Stimulated activated CD8-positive, alpha-beta memory T cell treated with anti-CD3 and anti-CD28 coated beads, Interleukin-4, amount 100 ng/mL, for 24 hours (primary cell): ENCODE results near the gene SLC4A11.

Source experiments
- DNase-seq: peaks from one replicate; pipeline ENCODE4 v3.0.0-alpha.2; 2020; ENCODE audit warnings: low read depth

The SLC4A11 gene

DNA sequence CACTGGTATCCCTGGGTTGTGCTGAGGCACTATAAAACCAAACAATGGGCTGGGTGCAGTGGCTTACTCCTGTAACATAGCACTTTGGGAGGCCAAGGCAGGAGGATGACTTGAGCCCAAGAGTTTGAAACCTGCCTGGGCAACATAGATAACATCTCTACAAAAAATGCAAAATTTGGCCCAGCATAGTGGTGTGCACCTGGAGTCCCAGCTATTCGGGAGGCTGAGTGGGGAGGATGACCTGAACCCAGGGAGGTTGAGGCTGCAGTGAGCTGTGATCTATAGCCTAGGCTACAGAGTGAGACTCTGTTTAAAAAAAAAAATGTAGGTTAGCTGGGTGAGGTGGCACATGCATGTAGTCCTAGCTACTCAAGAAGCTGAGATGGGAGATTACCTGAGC is 7.7 kb upstream of the SLC4A11 start:
- no peak for DNase-seq

DNA sequence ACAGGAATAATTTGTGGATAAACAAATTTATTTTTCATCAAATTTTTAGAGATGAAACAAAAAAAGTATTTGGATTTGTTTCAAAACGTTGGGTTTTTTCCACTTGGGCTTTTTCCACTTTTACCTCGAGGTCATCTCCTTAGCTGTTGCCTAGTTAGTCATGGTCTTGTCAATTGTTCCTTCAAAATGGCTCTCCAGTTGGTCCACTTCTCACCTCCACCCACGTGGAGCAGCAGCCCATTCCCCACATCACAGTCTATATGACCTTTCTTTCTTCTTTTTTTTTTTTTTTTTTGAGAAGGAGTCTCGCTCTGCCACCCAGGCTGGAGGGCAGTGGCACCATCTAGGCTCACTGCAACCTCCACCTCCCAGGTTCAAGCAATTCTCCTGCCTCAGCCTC is 6.7 kb upstream of the SLC4A11 start:
- DNase-seq: no peak

DNA sequence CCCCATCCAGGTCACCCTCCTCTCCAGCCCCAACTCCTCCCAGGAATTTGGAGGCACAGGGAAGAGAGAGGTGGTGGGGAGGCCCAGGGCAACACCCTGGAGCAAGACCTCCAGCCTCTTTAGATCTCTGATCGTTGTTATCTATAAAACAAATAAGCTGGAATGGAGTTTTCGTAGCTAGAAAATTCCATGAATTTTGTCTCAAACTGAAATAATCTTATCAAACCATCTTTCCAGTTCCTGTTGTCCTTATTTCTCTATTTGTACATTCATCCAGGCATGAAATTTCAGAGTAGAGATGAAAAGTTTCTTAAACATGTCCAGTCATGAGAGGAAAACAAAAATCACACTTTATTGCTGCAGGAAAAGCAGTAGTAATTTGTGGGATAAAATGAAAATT is 6.2 kb upstream of the SLC4A11 start:
- no peak for DNase-seq

DNA sequence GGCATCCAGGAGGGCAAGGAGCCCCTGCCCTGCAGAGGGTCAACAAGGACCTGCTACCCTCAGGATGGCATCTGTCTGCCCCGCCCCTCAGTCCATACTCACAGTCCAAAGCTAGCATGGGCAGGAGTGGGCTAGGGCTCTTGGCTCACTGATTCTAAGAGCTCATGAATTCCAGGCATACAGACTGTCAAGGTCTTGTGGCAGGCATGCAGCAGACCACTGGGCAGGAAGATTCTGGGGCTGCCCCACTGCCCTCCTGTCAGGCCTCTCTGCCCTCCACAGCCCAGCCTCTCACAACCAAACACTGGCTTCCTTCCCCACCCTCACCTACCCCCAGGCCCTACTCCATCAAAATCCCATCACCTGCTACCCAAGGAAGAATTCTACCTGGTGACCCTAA is 5.6 kb upstream of the SLC4A11 start:
- no peak for DNase-seq

DNA sequence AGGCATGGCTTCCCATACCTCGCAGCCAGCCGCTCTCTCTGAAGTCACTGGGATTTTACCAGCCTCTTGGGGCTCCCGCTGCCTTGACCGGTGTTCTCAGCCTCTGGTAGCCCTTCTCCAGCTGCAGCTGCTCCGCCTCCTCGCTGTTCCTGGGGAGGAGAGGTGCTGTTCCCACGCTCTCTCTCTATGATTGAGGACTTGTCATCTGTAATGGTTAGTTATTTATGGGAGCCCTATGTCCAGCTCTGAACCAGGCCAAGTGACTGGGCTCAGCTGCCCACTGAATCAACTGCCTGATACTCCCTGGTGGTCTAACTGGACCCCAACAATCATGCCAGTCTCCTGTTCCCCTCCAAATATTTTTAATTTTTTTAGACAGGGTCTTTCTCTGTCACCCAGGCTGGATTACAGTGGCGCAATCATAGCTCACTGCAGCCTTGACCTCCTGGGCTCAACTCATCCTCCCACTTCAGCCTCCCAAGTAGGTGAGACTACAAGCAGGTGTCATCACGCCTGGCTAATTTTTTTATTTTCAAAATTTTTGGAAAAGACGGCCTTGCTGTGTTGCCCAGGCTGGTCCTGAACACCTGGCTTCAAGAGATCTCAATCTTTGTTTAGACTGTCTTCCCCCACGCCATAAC is 4.8 kb upstream of the SLC4A11 start:
- no peak for DNase-seq

DNA sequence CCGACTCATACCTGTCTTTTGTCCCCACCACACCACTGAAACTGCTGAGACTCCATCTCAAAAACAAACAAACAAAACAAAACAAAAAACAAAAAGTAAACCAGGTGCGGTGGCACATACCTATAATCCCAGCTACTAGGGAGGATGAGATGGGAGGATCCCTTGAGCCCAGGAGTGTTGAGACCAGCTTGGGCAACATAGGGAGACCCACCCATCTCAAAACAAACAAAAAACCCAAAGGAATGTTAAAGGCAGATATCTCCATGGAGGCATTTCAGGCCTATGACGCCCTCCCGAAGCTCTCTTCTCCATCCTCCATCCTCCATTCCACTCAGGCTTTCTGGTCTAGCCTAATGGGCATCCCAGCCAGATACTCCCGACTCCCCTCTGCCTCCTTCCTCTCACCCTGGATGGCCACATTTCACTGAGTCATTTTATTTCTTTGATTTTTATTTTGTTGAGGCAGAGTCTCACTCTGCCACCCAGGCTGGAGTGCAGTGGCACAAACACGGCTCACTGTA is 3.2 kb upstream of the SLC4A11 start:
- DNase-seq: no peak

DNA sequence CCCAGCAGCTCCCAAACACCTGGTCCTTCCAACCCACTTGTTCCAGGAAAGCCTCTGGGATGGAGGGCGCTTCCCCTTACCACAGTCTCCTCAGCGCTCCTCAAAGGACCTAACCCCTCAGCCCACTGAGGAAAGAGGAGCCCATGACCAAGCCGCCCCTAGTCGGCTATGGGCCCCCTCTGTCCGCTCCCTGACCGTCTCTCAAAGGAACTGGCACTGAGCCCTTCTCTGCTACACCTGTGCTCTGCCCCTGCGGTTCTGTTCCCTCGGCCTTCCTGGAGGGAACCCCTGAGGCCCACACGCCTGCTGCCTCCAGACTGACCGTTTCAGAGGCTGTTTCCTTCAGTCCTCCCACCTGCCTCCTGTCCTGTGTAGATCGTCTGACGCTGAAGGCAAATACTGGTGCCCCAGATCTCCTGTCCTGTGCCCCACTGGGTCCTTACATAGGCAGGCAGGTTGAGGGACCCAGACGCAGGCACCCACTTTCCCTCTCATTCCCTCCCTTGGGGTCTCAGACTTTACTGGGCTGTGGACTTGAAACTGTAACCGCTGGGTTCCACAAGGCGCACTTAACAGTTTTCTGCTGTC is 1.9 kb upstream of the SLC4A11 start:
- no peak for DNase-seq

DNA sequence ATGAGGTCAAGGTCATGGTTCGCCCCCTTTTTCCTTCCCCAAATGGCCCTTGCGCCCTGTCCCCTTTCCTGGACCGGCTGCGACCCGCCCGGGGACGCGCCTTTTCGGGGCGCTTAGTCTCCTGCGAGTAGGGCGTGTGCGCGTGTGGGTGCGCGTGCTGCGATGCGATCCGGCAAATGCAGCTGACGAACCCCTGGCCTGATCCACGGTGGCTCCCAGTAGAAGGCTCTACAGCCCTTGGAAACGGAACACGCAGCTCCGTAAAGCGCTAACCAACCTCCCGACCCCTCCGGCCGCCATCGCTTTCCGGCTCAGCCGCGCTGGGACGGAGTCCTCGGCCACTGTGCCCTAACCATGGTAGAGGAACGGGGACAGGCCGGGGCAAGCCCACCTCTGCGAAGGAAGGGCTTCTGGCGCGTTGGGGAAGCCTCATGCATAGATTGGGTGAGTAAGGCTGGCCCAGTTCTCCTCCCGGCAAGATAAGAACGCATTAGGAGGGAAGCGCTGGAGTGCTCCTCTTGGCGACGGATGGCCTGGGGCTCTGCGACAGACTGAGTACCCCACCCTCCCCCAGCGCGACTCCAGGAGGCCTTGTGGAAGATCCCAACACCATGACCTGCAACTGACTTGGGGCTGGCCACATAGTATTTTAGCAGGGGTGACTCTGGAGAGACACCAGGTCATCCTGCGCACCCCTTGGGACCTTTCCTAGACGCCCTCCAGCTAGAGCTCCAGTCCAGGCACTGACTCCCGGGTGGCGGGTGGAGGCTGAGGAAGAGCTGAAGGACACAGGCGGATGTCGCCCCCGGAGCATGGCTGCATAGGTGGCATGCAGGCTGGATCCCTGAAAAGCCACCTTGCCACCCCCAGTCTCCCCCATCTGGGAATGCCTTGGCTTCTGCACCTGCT is 1.1 kb upstream of the SLC4A11 start:
- DNase-seq: no peak

DNA sequence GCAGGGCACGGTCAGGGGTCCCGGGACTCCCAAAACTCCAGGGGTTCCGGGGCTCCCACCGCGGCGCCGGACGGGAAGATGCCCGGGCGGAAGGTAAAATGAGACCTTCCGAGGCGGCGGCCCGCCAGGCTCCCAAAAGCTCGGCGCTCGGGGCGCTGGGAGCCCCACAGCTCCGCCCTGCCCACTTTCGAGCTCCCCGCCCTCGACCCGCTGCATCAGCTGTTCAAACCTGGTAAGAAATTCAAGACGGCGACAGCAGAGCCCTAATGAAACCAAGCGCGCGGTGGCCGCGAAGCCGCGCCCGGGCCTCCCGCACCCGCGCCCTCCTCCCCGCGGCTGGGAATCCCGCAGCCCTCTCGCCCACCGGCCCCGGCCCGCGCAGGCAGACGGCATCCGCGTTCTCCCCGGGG is 369 bp downstream of the SLC4A11 start:
- no peak for DNase-seq

DNA sequence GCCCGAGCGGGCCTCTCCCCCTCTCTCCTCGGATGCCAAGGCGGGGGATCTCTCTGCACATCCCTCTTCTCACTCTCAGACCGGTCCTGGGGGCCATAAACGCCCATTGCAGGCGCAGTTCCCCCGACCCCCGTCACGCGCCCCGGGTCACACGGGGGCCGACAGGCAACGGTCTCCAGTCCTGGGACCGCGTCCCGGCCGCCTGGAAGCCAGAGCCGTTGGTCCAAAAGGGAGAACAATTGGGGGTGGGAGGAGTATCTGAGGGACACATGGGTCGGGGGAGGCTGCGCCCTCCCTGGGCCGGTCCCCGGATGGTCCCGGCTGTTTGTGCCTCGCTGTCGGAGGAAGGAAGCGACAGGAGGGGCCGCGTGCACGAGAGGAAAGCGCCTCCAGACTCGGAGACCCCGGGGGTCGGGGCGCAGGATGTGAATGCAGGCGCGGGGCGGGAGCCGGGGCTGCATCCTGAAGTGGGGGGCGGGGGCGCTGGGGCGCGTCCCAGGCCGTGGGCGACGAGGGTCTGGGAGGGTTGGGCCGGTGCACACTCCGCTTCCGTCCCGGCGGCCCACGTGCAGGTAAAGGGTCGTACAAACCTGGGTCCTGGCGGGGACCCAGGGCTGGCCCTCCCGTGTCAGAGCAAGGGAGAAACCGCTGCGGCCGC is 903 bp downstream of the SLC4A11 start:
- no peak for DNase-seq

DNA sequence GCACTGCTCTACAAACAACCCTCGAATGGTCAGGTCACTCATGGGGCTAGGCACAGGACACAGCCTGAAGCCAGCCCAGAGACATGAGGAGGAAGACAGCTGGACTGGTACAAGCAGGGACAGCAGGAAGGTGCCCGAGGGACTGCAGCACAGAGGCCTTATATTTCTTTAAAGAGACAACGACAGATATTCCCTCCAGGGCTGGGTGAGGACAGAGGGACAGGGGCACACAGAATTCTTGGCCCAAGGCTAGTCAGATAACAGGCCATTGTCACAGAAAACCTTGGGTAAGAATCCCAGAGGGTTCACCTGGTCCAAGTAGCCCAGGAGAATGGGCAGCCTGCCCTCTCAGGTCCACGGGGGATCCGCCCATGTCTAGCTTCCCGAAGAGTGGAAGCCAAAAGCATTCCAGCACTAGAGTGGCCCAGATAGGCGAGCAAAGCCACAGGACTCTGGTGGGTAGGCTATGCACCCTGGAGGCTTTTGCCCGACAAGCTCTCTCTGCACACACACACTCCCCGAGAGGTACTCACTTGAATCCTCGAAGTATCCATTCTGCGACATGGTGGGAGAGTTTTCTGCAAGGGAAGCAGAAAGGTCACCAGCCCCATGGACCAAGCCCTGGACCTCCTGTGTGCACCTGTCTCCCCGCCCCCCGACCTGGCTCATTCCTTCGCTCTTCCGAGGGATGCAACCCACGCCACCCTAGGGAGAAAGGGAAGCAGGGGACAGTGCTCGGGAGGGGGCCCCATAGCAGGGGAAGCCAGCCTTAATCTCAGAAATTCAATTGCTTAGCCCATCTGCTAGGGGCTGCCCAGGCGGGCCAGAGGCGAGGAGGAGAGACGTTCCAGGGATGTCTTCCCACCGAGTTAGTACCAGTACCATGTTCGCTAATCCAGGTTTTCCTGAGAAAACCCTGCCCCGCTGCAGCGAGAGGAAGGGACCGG is 1.7 kb downstream of the SLC4A11 start:
- DNase-seq: no peak

DNA sequence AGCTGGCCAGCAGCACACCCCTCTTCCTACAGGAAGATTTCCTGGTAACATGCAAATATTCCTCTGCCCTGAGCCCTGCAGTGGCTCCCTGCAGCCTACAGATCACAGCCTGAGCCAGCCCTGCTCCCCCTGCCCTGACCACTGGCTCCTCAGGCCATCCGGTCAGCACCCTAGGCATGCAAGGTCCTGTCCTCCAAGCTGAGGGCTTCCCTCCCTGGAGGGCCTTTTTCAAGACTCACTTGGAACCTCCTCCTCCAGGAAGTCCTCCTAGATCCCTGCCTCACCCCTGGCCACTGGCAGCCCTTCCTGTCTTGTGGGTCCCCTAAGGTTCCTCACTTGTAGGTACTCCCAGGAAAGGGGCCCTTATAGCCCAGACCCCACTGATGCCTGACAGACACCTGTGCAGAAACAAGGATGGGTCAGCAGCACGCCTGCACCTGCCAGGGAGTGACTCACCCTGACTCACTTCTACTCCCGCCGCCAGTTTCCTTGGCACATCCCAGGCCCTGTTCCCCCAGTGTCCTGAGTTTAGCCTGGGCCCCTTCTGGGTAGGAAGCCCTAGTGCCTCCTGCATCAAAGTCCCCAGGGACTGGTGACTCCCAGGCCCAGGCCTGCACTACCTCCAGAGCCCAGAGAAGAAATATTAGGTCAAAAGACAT is 3.2 kb downstream of the SLC4A11 start:
- DNase-seq: no peak

DNA sequence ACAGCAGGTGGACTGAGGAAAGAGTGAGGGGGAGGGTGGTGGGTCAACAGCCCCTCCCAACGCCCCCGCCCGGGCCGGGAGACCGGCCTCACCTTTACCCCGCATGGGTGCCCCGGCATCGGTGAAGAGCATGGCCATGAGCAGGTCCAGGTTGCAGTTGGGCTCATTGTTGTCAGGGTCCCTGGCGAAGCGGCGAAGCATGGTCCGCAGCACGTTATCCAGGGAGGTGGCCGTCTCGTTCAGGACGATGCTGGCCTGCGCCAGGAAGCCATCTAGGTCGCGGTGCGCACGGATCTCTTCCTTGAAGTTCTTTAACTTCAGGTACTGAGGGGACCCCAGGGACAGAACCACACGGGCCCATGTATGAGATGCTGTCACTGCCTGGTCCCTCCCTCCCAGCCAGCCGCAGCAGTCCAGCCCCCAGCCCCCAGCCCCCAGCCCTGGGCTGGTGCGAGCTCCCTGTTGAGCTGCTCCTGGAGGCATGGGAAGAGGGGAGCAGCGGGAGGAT is 4.9 kb downstream of the SLC4A11 start:
- no peak for DNase-seq

DNA sequence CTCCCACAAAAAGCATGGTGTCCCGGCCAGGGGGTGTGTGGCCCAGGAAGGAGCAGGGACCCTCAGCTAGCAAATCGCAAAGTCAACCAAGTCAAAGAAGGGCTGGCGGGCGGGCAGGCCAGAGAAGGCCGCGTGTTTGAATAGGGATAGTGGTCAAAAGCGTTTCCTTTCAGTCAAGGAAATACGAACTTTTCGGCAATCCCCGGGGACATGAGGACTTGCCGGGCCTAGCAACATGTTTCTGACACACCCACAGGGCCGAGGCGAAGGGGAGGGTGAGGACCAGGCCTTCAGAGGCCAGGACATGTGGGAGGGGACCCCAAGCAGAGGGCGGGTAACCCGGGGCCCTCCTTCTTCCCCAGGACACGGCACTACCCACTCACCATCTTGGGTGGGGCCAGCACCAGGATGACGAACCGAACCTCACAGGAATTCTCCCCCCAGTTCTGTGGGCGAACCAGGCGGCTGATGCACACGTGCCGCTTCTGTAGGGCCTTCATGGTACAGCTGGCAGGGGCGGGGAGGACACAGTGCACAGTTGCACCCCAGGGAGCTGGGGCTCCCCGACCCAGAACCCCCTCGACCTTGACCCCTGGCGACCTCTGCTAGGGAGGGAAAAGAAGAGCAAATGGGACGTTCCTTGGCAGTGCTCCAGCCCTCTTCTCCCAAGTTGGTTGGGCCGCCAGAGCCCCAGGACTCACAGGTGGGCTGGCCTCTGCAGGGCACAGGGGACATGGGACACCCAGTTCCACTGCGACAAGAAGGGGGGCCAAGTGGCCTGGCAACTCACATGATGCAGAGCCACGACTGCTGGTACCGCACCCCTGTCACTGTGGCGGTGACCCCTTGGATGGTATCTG is 5.6 kb downstream of the SLC4A11 start:
- no peak for DNase-seq

DNA sequence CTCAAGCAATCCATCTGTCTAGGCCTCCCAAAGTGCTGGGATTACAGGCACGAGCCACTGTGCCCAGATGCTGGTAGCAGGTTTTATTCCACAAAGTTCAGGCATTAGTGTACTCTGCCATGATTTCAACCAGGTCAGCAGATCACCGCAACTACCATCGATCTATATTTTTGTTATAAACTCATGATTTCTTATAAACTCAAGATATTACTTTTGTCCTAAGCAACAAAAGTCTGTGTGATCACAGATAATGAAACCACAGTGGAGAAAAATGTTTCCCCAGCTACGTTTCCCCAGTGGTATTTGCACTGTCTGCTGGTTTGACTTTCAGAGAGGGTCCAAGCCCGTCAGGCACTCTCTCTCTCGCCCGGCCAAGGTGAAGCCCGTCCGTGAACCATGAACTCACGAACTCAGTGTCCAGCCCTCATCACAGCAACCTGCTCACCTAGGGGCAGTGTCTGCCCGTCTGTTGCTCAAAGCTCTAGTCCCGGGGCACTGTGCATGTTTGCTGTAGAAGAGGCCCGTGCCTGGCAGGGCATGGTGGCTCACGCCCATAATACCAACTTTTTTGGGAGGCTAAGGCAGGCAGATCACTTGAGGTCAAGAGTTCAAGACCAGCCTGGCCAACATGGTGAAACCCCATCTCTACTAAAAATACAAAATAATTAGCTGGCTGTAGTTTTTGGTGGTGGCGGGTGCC is 7.0 kb downstream of the SLC4A11 start:
- no peak for DNase-seq

DNA sequence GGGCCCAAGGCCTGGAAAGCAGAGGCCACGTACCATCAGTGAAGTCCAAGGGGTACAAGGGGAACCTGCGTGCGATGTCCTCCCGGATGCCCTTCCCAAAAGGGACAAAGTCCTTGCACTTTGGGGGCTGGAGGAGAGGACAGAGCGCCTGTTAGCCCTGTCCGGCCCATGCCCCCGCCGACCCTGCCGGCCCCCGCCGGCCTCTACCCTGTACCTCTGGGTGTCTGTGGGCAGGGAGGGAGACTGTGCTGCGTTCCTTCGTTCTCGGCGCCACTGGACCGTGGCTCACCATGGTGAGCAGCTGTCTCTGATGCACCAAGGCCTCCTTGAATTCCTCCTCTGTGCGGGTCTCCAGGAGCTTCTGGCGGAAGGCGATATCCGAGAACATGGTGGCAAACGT is 7.9 kb downstream of the SLC4A11 start:
- no peak for DNase-seq

DNA sequence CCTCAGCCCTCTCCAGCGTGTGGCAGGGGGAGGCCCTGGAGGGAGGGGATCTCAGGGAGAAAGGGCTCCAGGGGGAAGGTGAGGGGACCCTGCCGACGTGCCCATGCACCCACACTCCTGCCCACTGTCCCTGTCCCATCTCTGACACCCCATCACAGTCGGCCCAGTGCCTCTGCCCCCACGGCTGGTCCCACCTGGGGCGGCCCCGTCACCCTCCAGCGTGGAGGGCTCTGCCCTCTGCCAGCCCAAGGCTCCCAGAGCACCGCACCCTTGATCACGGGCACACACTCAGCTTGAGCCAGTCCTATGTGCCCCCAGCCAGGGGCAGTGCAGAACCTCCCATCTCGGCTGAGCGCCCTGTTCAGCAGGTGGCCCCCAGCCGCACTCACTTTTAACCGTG is 9.2 kb downstream of the SLC4A11 start:
- DNase-seq: no peak

DNA sequence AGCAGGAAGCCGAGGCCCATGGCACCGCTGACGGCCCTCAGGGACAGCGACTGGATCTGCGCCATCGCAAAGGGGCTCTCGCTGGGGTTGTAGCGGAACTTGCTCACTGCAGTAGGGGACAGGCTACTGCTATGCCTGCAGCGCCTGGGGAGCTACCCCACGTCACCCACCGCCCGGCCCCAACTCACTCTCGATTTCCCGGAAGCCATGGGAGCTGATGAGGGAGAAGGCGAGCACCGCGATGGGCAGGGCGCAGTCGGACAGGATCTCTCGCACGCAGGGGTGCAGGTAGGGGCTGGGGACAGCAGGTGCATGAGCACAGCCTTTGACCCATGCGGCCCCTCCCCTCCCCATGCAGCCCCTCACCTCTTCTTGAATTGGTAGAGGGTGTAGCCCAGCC is 9.8 kb downstream of the SLC4A11 start:
- DNase-seq: no peak

DNA sequence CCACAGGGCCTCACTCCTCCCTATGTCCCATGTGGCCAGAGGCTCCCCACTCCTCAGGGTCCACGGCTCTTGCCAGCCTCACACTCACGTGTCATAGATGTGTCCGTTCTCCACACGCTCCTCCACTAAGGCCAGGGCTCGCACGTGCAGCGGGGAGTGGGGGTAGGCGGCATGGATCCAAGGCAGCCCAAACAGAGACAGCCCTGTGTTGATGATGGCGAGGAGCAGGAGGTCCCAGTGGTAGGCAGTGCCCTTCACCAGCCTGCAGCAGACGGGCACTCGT is 10.3 kb downstream of the SLC4A11 start:
- no peak for DNase-seq
